Measurements from ENCODE around the gene KIF26A.

Gene KIF26A

GRCh38 chr14:104142136-104142945 is 4.0 kb downstream of the KIF26A start:
- no peaks in the 10 kb centered on the region for H3K36me3 ChIP-seq (ENCODE audit: insufficient read depth, low read length)
- no peak overlapping the region for H3K27ac ChIP-seq (ENCODE audit: low read depth, low read length)
- H2AFZ ChIP-seq (ENCODE audit: low read length, unreplicated experiment): no peak overlapping the region
- no peaks in the 10 kb centered on the region for H3K4me1 ChIP-seq (ENCODE audit: control insufficient read depth, insufficient read depth, low read length, unreplicated experiment)
- H3K4me3 ChIP-seq (ENCODE audit: low read depth, low read length): no peak overlapping the region
- no peaks in the 10 kb centered on the region for H3K79me2 ChIP-seq (ENCODE audit: control insufficient read depth, insufficient read depth, low read length, unreplicated experiment)
- peaks cover 40% of the 10 kb centered on the region for H3K27me3 ChIP-seq (ENCODE audit: insufficient read depth, low read length)

- H3K36me3 ChIP-seq (ENCODE audit: insufficient read depth, low read length): no peaks in the 10 kb centered on the region
- no peak overlapping the region for H3K4me3 ChIP-seq (ENCODE audit: low read depth, low read length)
- no peaks in the 10 kb centered on the region for H3K79me2 ChIP-seq (ENCODE audit: control insufficient read depth, insufficient read depth, low read length, unreplicated experiment)
- no peak overlapping the region for H2AFZ ChIP-seq (ENCODE audit: low read length, unreplicated experiment)
- H3K4me1 ChIP-seq (ENCODE audit: control insufficient read depth, insufficient read depth, low read length, unreplicated experiment): no peaks in the 10 kb centered on the region
- no peak overlapping the region for H3K27ac ChIP-seq (ENCODE audit: low read depth, low read length)
- H3K27me3 ChIP-seq (ENCODE audit: insufficient read depth, low read length): peaks cover 35% of the 10 kb centered on the region
These were observed 4.6 kb downstream of the KIF26A start for GRCh38 chr14:104142946-104143470.

- Histone ChIP-seq H3K27me3 (ENCODE audit: insufficient read depth, low read length) (peaks cover 27% of the 10 kb centered on the region), H3K27ac (ENCODE audit: low read depth, low read length) (no peak overlapping the region), H3K36me3 (ENCODE audit: insufficient read depth, low read length) (no peaks in the 10 kb centered on the region), H3K4me1 (ENCODE audit: control insufficient read depth, insufficient read depth, low read length, unreplicated experiment) (no peaks in the 10 kb centered on the region), H3K79me2 (ENCODE audit: control insufficient read depth, insufficient read depth, low read length, unreplicated experiment) (no peaks in the 10 kb centered on the region), H3K4me3 (ENCODE audit: low read depth, low read length) (no peak overlapping the region), H2AFZ (ENCODE audit: low read length, unreplicated experiment) (no peak overlapping the region)
These were observed 5.4 kb downstream of the KIF26A start for GRCh38 chr14:104143521-104144452.

GRCh38 chr14:104144453-104144790 is 6.0 kb downstream of the KIF26A start:
- Histone ChIP-seq H3K27me3 (ENCODE audit: insufficient read depth, low read length) (peaks cover 21% of the 10 kb centered on the region), H3K79me2 (ENCODE audit: control insufficient read depth, insufficient read depth, low read length, unreplicated experiment) (no peaks in the 10 kb centered on the region), H3K27ac (ENCODE audit: low read depth, low read length) (no peak overlapping the region), H3K4me1 (ENCODE audit: control insufficient read depth, insufficient read depth, low read length, unreplicated experiment) (no peaks in the 10 kb centered on the region), H2AFZ (ENCODE audit: low read length, unreplicated experiment) (no peak overlapping the region), H3K4me3 (ENCODE audit: low read depth, low read length) (no peak overlapping the region), H3K36me3 (ENCODE audit: insufficient read depth, low read length) (no peaks in the 10 kb centered on the region)

GRCh38 chr14:104144911-104145825 is 6.8 kb downstream of the KIF26A start:
- Histone ChIP-seq H3K4me3 (ENCODE audit: low read depth, low read length) (no peak overlapping the region), H3K27me3 (ENCODE audit: insufficient read depth, low read length) (peaks cover 13% of the 10 kb centered on the region), H3K79me2 (ENCODE audit: control insufficient read depth, insufficient read depth, low read length, unreplicated experiment) (no peaks in the 10 kb centered on the region), H3K4me1 (ENCODE audit: control insufficient read depth, insufficient read depth, low read length, unreplicated experiment) (no peaks in the 10 kb centered on the region), H3K27ac (ENCODE audit: low read depth, low read length) (no peak overlapping the region), H3K36me3 (ENCODE audit: insufficient read depth, low read length) (no peaks in the 10 kb centered on the region), H2AFZ (ENCODE audit: low read length, unreplicated experiment) (no peak overlapping the region)

GRCh38 chr14:104145826-104146601 is 7.6 kb downstream of the KIF26A start:
- H3K79me2 ChIP-seq (ENCODE audit: control insufficient read depth, insufficient read depth, low read length, unreplicated experiment): no peaks in the 10 kb centered on the region
- no peak overlapping the region for H3K4me3 ChIP-seq (ENCODE audit: low read depth, low read length)
- H3K36me3 ChIP-seq (ENCODE audit: insufficient read depth, low read length): no peaks in the 10 kb centered on the region
- H3K27ac ChIP-seq (ENCODE audit: low read depth, low read length): no peak overlapping the region
- no peak overlapping the region for H2AFZ ChIP-seq (ENCODE audit: low read length, unreplicated experiment)
- H3K27me3 ChIP-seq (ENCODE audit: insufficient read depth, low read length): peaks cover 9% of the 10 kb centered on the region; the same call in 1 of the 2 replicates
- H3K4me1 ChIP-seq (ENCODE audit: control insufficient read depth, insufficient read depth, low read length, unreplicated experiment): no peaks in the 10 kb centered on the region

- Histone ChIP-seq H3K27me3 (ENCODE audit: insufficient read depth, low read length) (peaks cover 9% of the 10 kb centered on the region; the same call in 1 of the 2 replicates), H3K4me3 (ENCODE audit: low read depth, low read length) (no peak overlapping the region), H3K36me3 (ENCODE audit: insufficient read depth, low read length) (no peaks in the 10 kb centered on the region), H3K4me1 (ENCODE audit: control insufficient read depth, insufficient read depth, low read length, unreplicated experiment) (no peaks in the 10 kb centered on the region), H3K27ac (ENCODE audit: low read depth, low read length) (no peak overlapping the region), H2AFZ (ENCODE audit: low read length, unreplicated experiment) (no peak overlapping the region), H3K79me2 (ENCODE audit: control insufficient read depth, insufficient read depth, low read length, unreplicated experiment) (no peaks in the 10 kb centered on the region)
These were observed 8.4 kb downstream of the KIF26A start for GRCh38 chr14:104146651-104147345.

GRCh38 chr14:104147346-104148125 is 9.1 kb downstream of the KIF26A start:
- H3K4me1 ChIP-seq (ENCODE audit: control insufficient read depth, insufficient read depth, low read length, unreplicated experiment): no peaks in the 10 kb centered on the region
- H3K36me3 ChIP-seq (ENCODE audit: insufficient read depth, low read length): no peaks in the 10 kb centered on the region
- no peaks in the 10 kb centered on the region for H3K79me2 ChIP-seq (ENCODE audit: control insufficient read depth, insufficient read depth, low read length, unreplicated experiment)
- H3K27me3 ChIP-seq (ENCODE audit: insufficient read depth, low read length): peaks cover 9% of the 10 kb centered on the region; the same call in 1 of the 2 replicates
- no peak overlapping the region for H3K27ac ChIP-seq (ENCODE audit: low read depth, low read length)
- no peak overlapping the region for H3K4me3 ChIP-seq (ENCODE audit: low read depth, low read length)
- H2AFZ ChIP-seq (ENCODE audit: low read length, unreplicated experiment): no peak overlapping the region

Measured in ACC112 (cell line).